HepG2 (cell line): ENCODE data around the gene RASSF6. TPM values are rescaled to one million over a fixed set of nuclear protein-coding genes. Genes with fewer than 3 reads are reported as not detected.
A peak's percentile ranks its signal among the peaks of the same experiment; 100 is the strongest.

Experiments
- GZF1 ChIP-seq: sonication (generic); formaldehyde crosslinking; IDR thresholded peaks from 2 replicates; pipeline ENCODE4 v1.5.1; 2020; ENCODE audit warnings: mild to moderate bottlenecking, missing genetic modification reagents
- HIVEP1 ChIP-seq: sonication (generic); formaldehyde crosslinking; IDR thresholded peaks from 2 replicates; pipeline ENCODE4 v1.4.0; 2020; ENCODE audit warnings: mild to moderate bottlenecking, missing genetic modification reagents
- HMG20A ChIP-seq: IDR thresholded peaks from 2 replicates; pipeline ENCODE4 v1.6.1; 2016; ENCODE audit warnings: borderline replicate concordance
- HNRNPH1 ChIP-seq: fragments of 200-400 bp; formaldehyde crosslinking; optimal IDR thresholded peaks from 2 replicates; pipeline ENCODE3; 2017; ENCODE audit warnings: mild to moderate bottlenecking, low read depth, low read length
- NCOA2 ChIP-seq: sonication (generic); formaldehyde crosslinking; IDR thresholded peaks from 2 replicates; pipeline ENCODE4 v1.8.0; 2022; ENCODE audit warnings: inconsistent platforms
- POLR2A ChIP-seq, 2 experiments: IDR thresholded peaks; 2 replicates each; pipeline ENCODE4 v1.6.1; 2011; ENCODE audit warnings: low read depth in 2 of 2, low read length in 2 of 2, mild to moderate bottlenecking in 1 of 2, moderate library complexity in 1 of 2; ENCODE audit not compliant: insufficient read depth in 1 of 2
- PTBP1 ChIP-seq: fragments of 200-400 bp; formaldehyde crosslinking; IDR thresholded peaks from 2 replicates; pipeline ENCODE4 v1.6.1; 2018; ENCODE audit warnings: low read length, low read depth; ENCODE audit not compliant: poor library complexity, severe bottlenecking
- RARA ChIP-seq: IDR thresholded peaks from 2 replicates; pipeline ENCODE4 v1.6.1; 2016; ENCODE audit warnings: missing genetic modification reagents, missing compliant biosample characterization
- SALL1 ChIP-seq: sonication (generic); formaldehyde crosslinking; IDR thresholded peaks from 2 replicates; pipeline ENCODE4 v1.8.0; 2022; ENCODE audit warnings: mild to moderate bottlenecking, missing genetic modification reagents
- SOX13 ChIP-seq, 3 experiments: fragments of 450-650 bp in 1 of 3; sonication (generic) in 1 of 3; formaldehyde crosslinking in 1 of 3; IDR thresholded peaks in 2 of 3; conservative IDR thresholded peaks in 1 of 3; 2 replicates each; pipeline versions ENCODE4 v1.5.0 to v1.6.1; 2016 to 2020; ENCODE audit warnings: antibody characterized with exemption in 1 of 3, mild to moderate bottlenecking in 1 of 3, missing compliant biosample characterization in 1 of 3, missing genetic modification reagents in 1 of 3, moderate library complexity in 1 of 3
- TBL1XR1 ChIP-seq: fragments of 150-350 bp; IDR thresholded peaks from 2 replicates; pipeline ENCODE4 v1.6.1; 2014; ENCODE audit warnings: borderline replicate concordance, low read length; ENCODE audit not compliant: partially characterized antibody
- ZBTB7B ChIP-seq: sonication (generic); formaldehyde crosslinking; IDR thresholded peaks from 2 replicates; pipeline ENCODE4 v1.4.0; 2020; ENCODE audit warnings: missing genetic modification reagents
- ZKSCAN1 ChIP-seq: fragments of 150-350 bp; IDR thresholded peaks from 2 replicates; pipeline ENCODE4 v1.6.1; 2014; ENCODE audit warnings: low read length
- ZNF10 ChIP-seq: sonication (generic); formaldehyde crosslinking; IDR thresholded peaks from 2 replicates; pipeline ENCODE4 v1.4.0; 2020; ENCODE audit warnings: mild to moderate bottlenecking, low read depth, missing genetic modification reagents, borderline replicate concordance
- ZNF121 ChIP-seq: sonication (generic); formaldehyde crosslinking; IDR thresholded peaks from 2 replicates; pipeline ENCODE4 v1.5.0; 2020; ENCODE audit warnings: mild to moderate bottlenecking, missing genetic modification reagents
- ZNF432 ChIP-seq: sonication (generic); formaldehyde crosslinking; IDR thresholded peaks from 2 replicates; pipeline ENCODE4 v1.5.0; 2020; ENCODE audit warnings: missing genetic modification reagents, mild to moderate bottlenecking, borderline replicate concordance
- ZNF577 ChIP-seq: sonication (generic); formaldehyde crosslinking; IDR thresholded peaks from 2 replicates; pipeline ENCODE4 v1.4.0; 2020; ENCODE audit warnings: mild to moderate bottlenecking, low read depth, missing genetic modification reagents, borderline replicate concordance
- ZNF749 ChIP-seq: sonication (generic); formaldehyde crosslinking; IDR thresholded peaks from 2 replicates; pipeline ENCODE4 v1.8.0; 2022; ENCODE audit warnings: mild to moderate bottlenecking, missing genetic modification reagents, moderate library complexity, borderline replicate concordance
- ZNF790 ChIP-seq: sonication (generic); formaldehyde crosslinking; IDR thresholded peaks from 2 replicates; pipeline ENCODE4 v1.8.0; 2022; ENCODE audit warnings: missing genetic modification reagents, mild to moderate bottlenecking, borderline replicate concordance
- polyA plus RNA-seq, 8 experiments: library from polyadenylated mRNA; depleted of rRNA in 3 of 8; stranded (reverse) in 7 of 8; unstranded in 1 of 8; fragments of >200 nt; fragmentation: Illumina TruSeq in 4 of 8; extraction: Trizol in 4 of 8; gene quantifications; 2 replicates each; pipeline versions ENCODE4 v1.2.1 to v1.2.3, GENCODE V29; 2011 to 2016; ENCODE audit warnings: low read depth in 4 of 8, missing spikeins in 1 of 8, mixed read lengths in 1 of 8; ENCODE audit not compliant: insufficient read depth in 1 of 8
- total RNA-seq, 5 experiments: library from RNA; depleted of rRNA; stranded (reverse); fragments of >200 nt; fragmentation: Illumina TruSeq; extraction: Trizol; gene quantifications; 2 replicates each; pipeline ENCODE4 v1.2.3, GENCODE V29; 2016; ENCODE audit warnings: low read depth in 1 of 5
- TF ChIP-seq, protein P1 (sequence below): sonication (generic); formaldehyde crosslinking; IDR thresholded peaks from 2 replicates; pipeline ENCODE4 v1.9.0; 2022; ENCODE audit warnings: missing genetic modification reagents, mild to moderate bottlenecking, borderline replicate concordance
- TF ChIP-seq, protein P2 (sequence below): sonication (generic); formaldehyde crosslinking; IDR thresholded peaks from 2 replicates; pipeline ENCODE4 v1.5.0; 2020; ENCODE audit warnings: mild to moderate bottlenecking, missing genetic modification reagents
- TF ChIP-seq, protein P3 (sequence below): sonication (generic); formaldehyde crosslinking; IDR thresholded peaks from 2 replicates; pipeline ENCODE4 v1.4.0; 2020; ENCODE audit warnings: missing genetic modification reagents
- TF ChIP-seq, protein P4 (sequence below): sonication (generic); formaldehyde crosslinking; IDR thresholded peaks from 2 replicates; pipeline ENCODE4 v1.5.0; 2020; ENCODE audit warnings: missing genetic modification reagents

RASSF6 gene
- total and polyA plus RNA-seq, 2 of the 13 experiments (the other 11 are each of a cell fraction or from before 2014, with no cell fraction given) = 0.03 to 0.11 TPM

DNA sequence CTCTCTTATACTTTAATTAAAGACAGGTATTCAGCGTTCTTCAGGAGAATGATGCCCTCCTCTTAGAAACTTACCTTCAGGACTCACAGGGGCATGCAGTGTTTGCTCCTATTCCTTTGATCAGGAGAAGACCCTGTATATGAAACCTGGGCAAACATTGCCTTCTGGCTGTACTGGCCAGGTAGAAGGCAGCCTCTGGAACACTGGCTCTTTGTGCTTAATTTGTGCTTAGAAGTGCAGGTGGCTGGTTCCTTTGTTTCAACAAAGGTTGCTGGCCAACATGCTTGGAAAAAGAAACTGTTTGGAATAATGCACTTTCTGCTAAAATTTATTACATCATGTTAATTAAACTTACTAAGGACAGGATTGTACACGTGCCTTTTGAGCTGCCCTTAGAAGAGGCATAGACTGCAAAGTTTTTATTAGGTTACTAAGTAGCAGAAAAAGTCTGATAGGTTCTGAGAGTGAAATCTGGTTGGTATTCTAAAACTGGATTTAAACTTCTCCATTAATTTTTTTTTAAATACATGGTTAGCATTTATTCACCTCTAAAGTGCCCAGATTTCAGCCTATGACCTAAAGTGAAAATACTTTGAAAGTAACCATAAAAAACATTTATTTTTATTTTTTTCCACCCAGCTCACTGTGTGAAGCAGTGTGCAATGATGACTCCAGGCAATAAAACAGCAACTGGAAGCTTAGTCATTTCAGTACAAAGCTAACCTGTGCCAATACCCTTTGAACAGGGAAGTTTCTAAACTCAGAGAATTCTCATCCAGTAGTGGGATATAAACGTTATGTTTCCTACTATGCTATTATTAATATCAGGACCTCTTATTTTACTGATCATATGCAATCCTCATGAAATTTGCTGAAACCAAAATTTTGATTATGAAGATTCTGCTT is 11.3 kb downstream of the RASSF6 start (continued):
- no peak for TF ChIP-seq POLR2A (IDR thresholded peaks at IDR 0.05; ENCODE audit: insufficient read depth in 1 of 2, low read depth in 2 of 2, low read length in 2 of 2)
- no peak for TF ChIP-seq PTBP1
- peak; percentile 18; the same call in 1 of the 2 replicates for TF ChIP-seq NCOA2
- TF ChIP-seq, protein P1, sequence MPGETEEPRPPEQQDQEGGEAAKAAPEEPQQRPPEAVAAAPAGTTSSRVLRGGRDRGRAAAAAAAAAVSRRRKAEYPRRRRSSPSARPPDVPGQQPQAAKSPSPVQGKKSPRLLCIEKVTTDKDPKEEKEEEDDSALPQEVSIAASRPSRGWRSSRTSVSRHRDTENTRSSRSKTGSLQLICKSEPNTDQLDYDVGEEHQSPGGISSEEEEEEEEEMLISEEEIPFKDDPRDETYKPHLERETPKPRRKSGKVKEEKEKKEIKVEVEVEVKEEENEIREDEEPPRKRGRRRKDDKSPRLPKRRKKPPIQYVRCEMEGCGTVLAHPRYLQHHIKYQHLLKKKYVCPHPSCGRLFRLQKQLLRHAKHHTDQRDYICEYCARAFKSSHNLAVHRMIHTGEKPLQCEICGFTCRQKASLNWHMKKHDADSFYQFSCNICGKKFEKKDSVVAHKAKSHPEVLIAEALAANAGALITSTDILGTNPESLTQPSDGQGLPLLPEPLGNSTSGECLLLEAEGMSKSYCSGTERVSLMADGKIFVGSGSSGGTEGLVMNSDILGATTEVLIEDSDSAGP (CRISPR knock-in tag) = no peak
- no peak for TF ChIP-seq ZNF432 (CRISPR knock-in tag)
- TF ChIP-seq, protein P2, sequence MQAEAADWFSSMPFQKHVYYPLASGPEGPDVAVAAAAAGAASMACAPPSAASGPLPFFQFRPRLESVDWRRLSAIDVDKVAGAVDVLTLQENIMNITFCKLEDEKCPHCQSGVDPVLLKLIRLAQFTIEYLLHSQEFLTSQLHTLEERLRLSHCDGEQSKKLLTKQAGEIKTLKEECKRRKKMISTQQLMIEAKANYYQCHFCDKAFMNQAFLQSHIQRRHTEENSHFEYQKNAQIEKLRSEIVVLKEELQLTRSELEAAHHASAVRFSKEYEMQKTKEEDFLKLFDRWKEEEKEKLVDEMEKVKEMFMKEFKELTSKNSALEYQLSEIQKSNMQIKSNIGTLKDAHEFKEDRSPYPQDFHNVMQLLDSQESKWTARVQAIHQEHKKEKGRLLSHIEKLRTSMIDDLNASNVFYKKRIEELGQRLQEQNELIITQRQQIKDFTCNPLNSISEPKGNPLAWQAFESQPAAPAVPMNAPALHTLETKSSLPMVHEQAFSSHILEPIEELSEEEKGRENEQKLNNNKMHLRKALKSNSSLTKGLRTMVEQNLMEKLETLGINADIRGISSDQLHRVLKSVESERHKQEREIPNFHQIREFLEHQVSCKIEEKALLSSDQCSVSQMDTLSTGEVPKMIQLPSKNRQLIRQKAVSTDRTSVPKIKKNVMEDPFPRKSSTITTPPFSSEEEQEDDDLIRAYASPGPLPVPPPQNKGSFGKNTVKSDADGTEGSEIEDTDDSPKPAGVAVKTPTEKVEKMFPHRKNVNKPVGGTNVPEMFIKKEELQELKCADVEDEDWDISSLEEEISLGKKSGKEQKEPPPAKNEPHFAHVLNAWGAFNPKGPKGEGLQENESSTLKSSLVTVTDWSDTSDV = no peak
- no peak for TF ChIP-seq GZF1 (CRISPR knock-in tag)
- TF ChIP-seq, protein P3, sequence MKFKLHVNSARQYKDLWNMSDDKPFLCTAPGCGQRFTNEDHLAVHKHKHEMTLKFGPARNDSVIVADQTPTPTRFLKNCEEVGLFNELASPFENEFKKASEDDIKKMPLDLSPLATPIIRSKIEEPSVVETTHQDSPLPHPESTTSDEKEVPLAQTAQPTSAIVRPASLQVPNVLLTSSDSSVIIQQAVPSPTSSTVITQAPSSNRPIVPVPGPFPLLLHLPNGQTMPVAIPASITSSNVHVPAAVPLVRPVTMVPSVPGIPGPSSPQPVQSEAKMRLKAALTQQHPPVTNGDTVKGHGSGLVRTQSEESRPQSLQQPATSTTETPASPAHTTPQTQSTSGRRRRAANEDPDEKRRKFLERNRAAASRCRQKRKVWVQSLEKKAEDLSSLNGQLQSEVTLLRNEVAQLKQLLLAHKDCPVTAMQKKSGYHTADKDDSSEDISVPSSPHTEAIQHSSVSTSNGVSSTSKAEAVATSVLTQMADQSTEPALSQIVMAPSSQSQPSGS = no peak
- peak; percentile 27; the same call in 1 of the 2 replicates for TF ChIP-seq HMG20A (CRISPR knock-in tag)
- no peak for TF ChIP-seq SOX13 (IDR thresholded peaks at IDR 0.05)
- peak in 1 of 2 experiments; percentile 69; a peak in 2 of 4 replicates for TF ChIP-seq SOX13 (CRISPR knock-in tag; conservative IDR thresholded peaks at IDR 0.05 in 1 of 2, IDR thresholded peaks at IDR 0.05 in 1 of 2)
- peak; percentile 61; the same call in 1 of the 2 replicates for TF ChIP-seq ZNF121 (CRISPR knock-in tag)
- TF ChIP-seq ZBTB7B = peak; percentile 72
- no peak for TF ChIP-seq HIVEP1 (CRISPR knock-in tag)
- TF ChIP-seq ZNF749 = no peak
- no peak for TF ChIP-seq TBL1XR1
- 0 out of 2 replicates have a peak, but pooled peaks have one; percentile 13 for TF ChIP-seq RARA
- TF ChIP-seq, protein P4, sequence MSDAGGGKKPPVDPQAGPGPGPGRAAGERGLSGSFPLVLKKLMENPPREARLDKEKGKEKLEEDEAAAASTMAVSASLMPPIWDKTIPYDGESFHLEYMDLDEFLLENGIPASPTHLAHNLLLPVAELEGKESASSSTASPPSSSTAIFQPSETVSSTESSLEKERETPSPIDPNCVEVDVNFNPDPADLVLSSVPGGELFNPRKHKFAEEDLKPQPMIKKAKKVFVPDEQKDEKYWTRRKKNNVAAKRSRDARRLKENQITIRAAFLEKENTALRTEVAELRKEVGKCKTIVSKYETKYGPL (CRISPR knock-in tag) = no peak
- no peak for TF ChIP-seq ZNF10 (CRISPR knock-in tag)
- peak; percentile 29; the same call in 1 of the 2 replicates for TF ChIP-seq SALL1
- no peak for TF ChIP-seq ZKSCAN1
- no peak for TF ChIP-seq ZNF790 (CRISPR knock-in tag)
- TF ChIP-seq ZNF577 (CRISPR knock-in tag) = no peak
- TF ChIP-seq HNRNPH1 = no peak
